ENCODE data around the gene IFT74.
A peak's percentile ranks its signal among the peaks of the same experiment; 100 is the strongest.

The IFT74 gene

GRCh38 chr9:26973989-26974388 lies 17.8 kb downstream of the IFT74 start:
- no peak for DNase-seq (ENCODE audit: low read depth in 4 of 4, low spot score in 1 of 4)

- no peak for DNase-seq (ENCODE audit: low read depth in 4 of 4, low spot score in 1 of 4)
These were observed 18.7 kb downstream of the IFT74 start for GRCh38 chr9:26974927-26975326.

- DNase-seq (ENCODE audit: low read depth in 4 of 4, low spot score in 1 of 4), result no peak
These were observed 19.8 kb downstream of the IFT74 start for GRCh38 chr9:26975728-26976707.

- no peak for DNase-seq (ENCODE audit: low read depth in 4 of 4, low spot score in 1 of 4)
These were observed 27.1 kb downstream of the IFT74 start for GRCh38 chr9:26983340-26983739.

- no peak for DNase-seq (ENCODE audit: low read depth in 4 of 4, low spot score in 1 of 4)
These were observed 39.6 kb downstream of the IFT74 start for GRCh38 chr9:26995810-26996209.

GRCh38 chr9:27003426-27004077 lies 47.3 kb downstream of the IFT74 start:
- DNase-seq (ENCODE audit: low read depth in 4 of 4, low spot score in 1 of 4), result no peak

GRCh38 chr9:27005491-27005890 lies 49.3 kb downstream of the IFT74 start, which contains the start of gene LRRC19:
LRRC19 (minus strand) TSS chr9:27005672; CDS start chr9:26999694, 5,978 bp downstream.
- DNase-seq (ENCODE audit: low read depth in 4 of 4, low spot score in 1 of 4), result no peak

- no peak for DNase-seq (ENCODE audit: low read depth in 4 of 4, low spot score in 1 of 4)
These were observed 63.4 kb downstream of the IFT74 start for GRCh38 chr9:27019589-27019988.

GRCh38 chr9:27022920-27023319 lies 66.7 kb downstream of the IFT74 start:
- DNase-seq (ENCODE audit: low read depth in 4 of 4, low spot score in 1 of 4), result no peak

GRCh38 chr9:27029186-27029585 lies 73.0 kb downstream of the IFT74 start:
- DNase-seq (ENCODE audit: low read depth in 4 of 4, low spot score in 1 of 4), result no peak

- peak; percentile 15 to 28 (median 26) for DNase-seq (ENCODE audit: low read depth in 4 of 4, low spot score in 1 of 4)
These were observed 77.7 kb downstream of the IFT74 start for GRCh38 chr9:27033815-27034403.

GRCh38 chr9:27037499-27037898 lies 81.3 kb downstream of the IFT74 start:
- DNase-seq (ENCODE audit: low read depth in 4 of 4, low spot score in 1 of 4), result no peak

- DNase-seq (ENCODE audit: low read depth in 4 of 4, low spot score in 1 of 4), result no peak
These were observed 85.5 kb downstream of the IFT74 start for GRCh38 chr9:27041746-27042145.

- DNase-seq (ENCODE audit: low read depth in 4 of 4, low spot score in 1 of 4), result no peak
These were observed 86.3 kb downstream of the IFT74 start for GRCh38 chr9:27042476-27042875.

- DNase-seq (ENCODE audit: low read depth in 4 of 4, low spot score in 1 of 4), result no peak
These were observed 87.0 kb downstream of the IFT74 start for GRCh38 chr9:27043176-27043575.

- DNase-seq (ENCODE audit: low read depth in 4 of 4, low spot score in 1 of 4), result no peak
These were observed 90.9 kb downstream of the IFT74 start for GRCh38 chr9:27047136-27047535.

- no peak for DNase-seq (ENCODE audit: low read depth in 4 of 4, low spot score in 1 of 4)
These were observed 97.3 kb downstream of the IFT74 start for GRCh38 chr9:27053369-27054022.

- DNase-seq (ENCODE audit: low read depth in 4 of 4, low spot score in 1 of 4), result no peak
These were observed 97.9 kb downstream of the IFT74 start for GRCh38 chr9:27054125-27054524.

- DNase-seq (ENCODE audit: low read depth in 4 of 4, low spot score in 1 of 4), result no peak
These were observed 98.6 kb downstream of the IFT74 start for GRCh38 chr9:27054841-27055240.

- no peak for DNase-seq (ENCODE audit: low read depth in 4 of 4, low spot score in 1 of 4)
These were observed 103.2 kb downstream of the IFT74 start for GRCh38 chr9:27059412-27059811.

- no peak for DNase-seq (ENCODE audit: low read depth in 4 of 4, low spot score in 1 of 4)
These were observed 103.7 kb downstream of the IFT74 start for GRCh38 chr9:27059907-27060306.

Data from stimulated activated CD4-positive, alpha-beta T cell treated with anti-CD3 and anti-CD28 coated beads, Interleukin-1b, Interleukin-23, amount 100 ng/mL, for 24 hours (primary cell).